Measurements from ENCODE around the gene PPP1CB.

PPP1CB gene

GRCh38 chr2:28751252-28751955 is at the start of gene PPP1CB:
Gene PPP1CB, plus strand, starts transcription at chr2:28751830. Its CDS starts 295 bp downstream, at chr2:28752125.
- peak; percentile 65 for DNase-seq (ENCODE audit: low read depth, low spot score)
- TF ChIP-seq CTCF (IDR thresholded peaks at IDR 0.05; ENCODE audit: insufficient read depth, low read length, missing control alignments): peak; percentile 57
- H3K4me3 ChIP-seq (ENCODE audit: low read depth, low read length): peak within 1 kb of the TSS; percentile 91
- CTCF ChIA-PET: interaction anchor here (0.6 to 12.6 kb wide), 10 partner anchors 11 to 185 kb away, joined by 3 to 151 read pairs (median 3); no protein-coding TSS in a partner anchor
- POLR2A ChIA-PET: interaction anchor here (1.1 to 1.4 kb wide), 6 partner anchors 89 to 185 kb away, joined by 3 to 8 read pairs (median 4); no protein-coding TSS in a partner anchor

- TF ChIP-seq CTCF (IDR thresholded peaks at IDR 0.05; ENCODE audit: insufficient read depth, low read length, missing control alignments): no peak
- POLR2A ChIA-PET: no interaction called here
- H3K4me3 ChIP-seq (ENCODE audit: low read depth, low read length): no peak overlapping the region
- no peak for DNase-seq (ENCODE audit: low read depth, low spot score)
- CTCF ChIA-PET: no interaction called here
Measured at GRCh38 chr2:28702415-28702861, 49.2 kb upstream of the PPP1CB start.

- POLR2A ChIA-PET: no interaction called here
- H3K4me3 ChIP-seq (ENCODE audit: low read depth, low read length): no peak overlapping the region
- CTCF ChIA-PET: no interaction called here
- no peak for TF ChIP-seq CTCF (IDR thresholded peaks at IDR 0.05; ENCODE audit: insufficient read depth, low read length, missing control alignments)
- no peak for DNase-seq (ENCODE audit: low read depth, low spot score)
Measured at GRCh38 chr2:28702878-28703277, 48.8 kb upstream of the PPP1CB start.

- DNase-seq (ENCODE audit: low read depth, low spot score): no peak
- no peak for TF ChIP-seq CTCF (IDR thresholded peaks at IDR 0.05; ENCODE audit: insufficient read depth, low read length, missing control alignments)
- CTCF ChIA-PET: interaction anchor here (0.8 kb wide), 1 partner anchor 137 kb away, joined by 3 read pairs; no protein-coding TSS in a partner anchor
- POLR2A ChIA-PET: no interaction called here
- H3K4me3 ChIP-seq (ENCODE audit: low read depth, low read length): no peak overlapping the region
Measured at GRCh38 chr2:28704621-28705020, 47.0 kb upstream of the PPP1CB start.

- no peak overlapping the region for H3K4me3 ChIP-seq (ENCODE audit: low read depth, low read length)
- ChIA-PET POLR2A (no interaction called here), CTCF (no interaction called here)
- no peak for DNase-seq (ENCODE audit: low read depth, low spot score)
- TF ChIP-seq CTCF (IDR thresholded peaks at IDR 0.05; ENCODE audit: insufficient read depth, low read length, missing control alignments): no peak
Measured at GRCh38 chr2:28705751-28706440, 45.7 kb upstream of the PPP1CB start.

- ChIA-PET POLR2A (no interaction called here), CTCF (interaction anchor here (0.8 kb wide), 1 partner anchor 114 kb away, joined by 3 read pairs; no protein-coding TSS in a partner anchor)
- TF ChIP-seq CTCF (IDR thresholded peaks at IDR 0.05; ENCODE audit: insufficient read depth, low read length, missing control alignments): no peak
- H3K4me3 ChIP-seq (ENCODE audit: low read depth, low read length): no peak overlapping the region
- DNase-seq (ENCODE audit: low read depth, low spot score): no peak
Measured at GRCh38 chr2:28707592-28707991, 44.0 kb upstream of the PPP1CB start.

Data from AG04449 (cell line).